HL-60 (cell line): ENCODE measurements around the gene TPST2.

ENCODE experiments used
- DNase-seq, 2 experiments: peaks; one replicate each; pipeline ENCODE4 v3.0.0-alpha.2; 2010 to 2020; ENCODE audit warnings: low read depth in 1 of 2, low spot score in 1 of 2
- H3K27ac ChIP-seq: fragments of 250-450 bp; sonication (Bioruptor Pico); replicated peaks from 2 replicates; pipeline ENCODE4 v1.5.1; 2020; ENCODE audit warnings: mild to moderate bottlenecking, moderate library complexity
- H3K27me3 ChIP-seq: fragments of 250-450 bp; sonication (Bioruptor Pico); 2 replicates; pipeline ENCODE4 v1.5.1; 2021; ENCODE audit warnings: mild to moderate bottlenecking, moderate library complexity; ENCODE audit not compliant: insufficient read depth, poor library complexity, severe bottlenecking
- H3K4me3 ChIP-seq: replicated peaks from 2 replicates; pipeline ENCODE4 v1.5.1; 2011; ENCODE audit warnings: mild to moderate bottlenecking, control low read depth, low read length; ENCODE audit not compliant: insufficient read depth
- GABPA ChIP-seq: IDR thresholded peaks from 2 replicates; pipeline ENCODE4 v1.6.1; 2012; ENCODE audit warnings: low read depth
- POLR2AphosphoS5 ChIP-seq: IDR thresholded peaks from 2 replicates; pipeline ENCODE4 v1.6.1; 2012; ENCODE audit warnings: low read depth
- SPI1 ChIP-seq: IDR thresholded peaks from 2 replicates; pipeline ENCODE4 v1.6.1; 2012; ENCODE audit warnings: low read depth, mild to moderate bottlenecking, borderline replicate concordance
- TF ChIP-seq, protein P1 (sequence below): IDR thresholded peaks from one replicate; pipeline ENCODE4 v1.5.1; 2011; ENCODE audit warnings: low read length, control low read depth, inconsistent platforms; ENCODE audit not compliant: insufficient read depth
- TF ChIP-seq, protein P2 (sequence below): IDR thresholded peaks from 2 replicates; pipeline ENCODE4 v1.6.1; 2012; ENCODE audit warnings: low read depth; ENCODE audit not compliant: insufficient replicate concordance

The TPST2 gene

DNA sequence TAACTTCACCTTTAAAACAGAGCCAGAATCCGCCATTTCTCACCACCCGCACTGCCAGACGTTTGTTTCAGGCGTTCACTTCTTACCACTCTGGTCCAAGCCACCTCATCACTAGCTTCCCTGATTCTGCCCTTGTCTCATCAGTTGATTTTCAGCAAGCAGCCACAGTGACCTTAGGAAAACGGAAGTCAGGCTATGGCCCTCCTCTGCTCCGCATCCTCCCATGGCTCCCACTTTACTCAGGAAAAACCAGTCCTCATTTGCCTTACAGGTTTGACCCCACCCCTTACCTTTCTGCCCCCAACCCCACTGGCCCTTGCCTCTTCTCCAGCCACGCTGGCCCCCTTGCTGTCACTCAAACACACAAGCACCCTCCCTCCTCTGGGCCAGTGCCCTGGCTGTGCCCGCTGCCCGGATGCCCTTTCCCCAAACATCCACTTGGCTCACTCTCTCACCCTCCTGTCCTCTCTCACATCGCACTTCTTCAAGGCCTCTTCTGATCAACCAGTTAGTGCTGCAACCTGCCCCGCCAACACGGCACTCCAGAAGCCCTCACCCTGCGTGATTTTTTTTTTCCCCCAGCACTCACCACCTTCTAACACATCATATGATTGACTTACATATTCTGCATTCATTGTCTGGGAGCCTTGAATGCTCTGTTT, 18.9 kb downstream of the TPST2 start:
- no peaks in the 10 kb centered on the region for H3K27me3 ChIP-seq
- no peak overlapping the region for H3K4me3 ChIP-seq
- no peak overlapping the region for H3K27ac ChIP-seq
- no peak for TF ChIP-seq SPI1
- TF ChIP-seq GABPA: no peak
- no peak for TF ChIP-seq POLR2AphosphoS5
- TF ChIP-seq, protein P1, sequence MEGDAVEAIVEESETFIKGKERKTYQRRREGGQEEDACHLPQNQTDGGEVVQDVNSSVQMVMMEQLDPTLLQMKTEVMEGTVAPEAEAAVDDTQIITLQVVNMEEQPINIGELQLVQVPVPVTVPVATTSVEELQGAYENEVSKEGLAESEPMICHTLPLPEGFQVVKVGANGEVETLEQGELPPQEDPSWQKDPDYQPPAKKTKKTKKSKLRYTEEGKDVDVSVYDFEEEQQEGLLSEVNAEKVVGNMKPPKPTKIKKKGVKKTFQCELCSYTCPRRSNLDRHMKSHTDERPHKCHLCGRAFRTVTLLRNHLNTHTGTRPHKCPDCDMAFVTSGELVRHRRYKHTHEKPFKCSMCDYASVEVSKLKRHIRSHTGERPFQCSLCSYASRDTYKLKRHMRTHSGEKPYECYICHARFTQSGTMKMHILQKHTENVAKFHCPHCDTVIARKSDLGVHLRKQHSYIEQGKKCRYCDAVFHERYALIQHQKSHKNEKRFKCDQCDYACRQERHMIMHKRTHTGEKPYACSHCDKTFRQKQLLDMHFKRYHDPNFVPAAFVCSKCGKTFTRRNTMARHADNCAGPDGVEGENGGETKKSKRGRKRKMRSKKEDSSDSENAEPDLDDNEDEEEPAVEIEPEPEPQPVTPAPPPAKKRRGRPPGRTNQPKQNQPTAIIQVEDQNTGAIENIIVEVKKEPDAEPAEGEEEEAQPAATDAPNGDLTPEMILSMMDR: no peak
- TF ChIP-seq, protein P2, sequence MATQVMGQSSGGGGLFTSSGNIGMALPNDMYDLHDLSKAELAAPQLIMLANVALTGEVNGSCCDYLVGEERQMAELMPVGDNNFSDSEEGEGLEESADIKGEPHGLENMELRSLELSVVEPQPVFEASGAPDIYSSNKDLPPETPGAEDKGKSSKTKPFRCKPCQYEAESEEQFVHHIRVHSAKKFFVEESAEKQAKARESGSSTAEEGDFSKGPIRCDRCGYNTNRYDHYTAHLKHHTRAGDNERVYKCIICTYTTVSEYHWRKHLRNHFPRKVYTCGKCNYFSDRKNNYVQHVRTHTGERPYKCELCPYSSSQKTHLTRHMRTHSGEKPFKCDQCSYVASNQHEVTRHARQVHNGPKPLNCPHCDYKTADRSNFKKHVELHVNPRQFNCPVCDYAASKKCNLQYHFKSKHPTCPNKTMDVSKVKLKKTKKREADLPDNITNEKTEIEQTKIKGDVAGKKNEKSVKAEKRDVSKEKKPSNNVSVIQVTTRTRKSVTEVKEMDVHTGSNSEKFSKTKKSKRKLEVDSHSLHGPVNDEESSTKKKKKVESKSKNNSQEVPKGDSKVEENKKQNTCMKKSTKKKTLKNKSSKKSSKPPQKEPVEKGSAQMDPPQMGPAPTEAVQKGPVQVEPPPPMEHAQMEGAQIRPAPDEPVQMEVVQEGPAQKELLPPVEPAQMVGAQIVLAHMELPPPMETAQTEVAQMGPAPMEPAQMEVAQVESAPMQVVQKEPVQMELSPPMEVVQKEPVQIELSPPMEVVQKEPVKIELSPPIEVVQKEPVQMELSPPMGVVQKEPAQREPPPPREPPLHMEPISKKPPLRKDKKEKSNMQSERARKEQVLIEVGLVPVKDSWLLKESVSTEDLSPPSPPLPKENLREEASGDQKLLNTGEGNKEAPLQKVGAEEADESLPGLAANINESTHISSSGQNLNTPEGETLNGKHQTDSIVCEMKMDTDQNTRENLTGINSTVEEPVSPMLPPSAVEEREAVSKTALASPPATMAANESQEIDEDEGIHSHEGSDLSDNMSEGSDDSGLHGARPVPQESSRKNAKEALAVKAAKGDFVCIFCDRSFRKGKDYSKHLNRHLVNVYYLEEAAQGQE: no peak
- no peak for DNase-seq

DNA sequence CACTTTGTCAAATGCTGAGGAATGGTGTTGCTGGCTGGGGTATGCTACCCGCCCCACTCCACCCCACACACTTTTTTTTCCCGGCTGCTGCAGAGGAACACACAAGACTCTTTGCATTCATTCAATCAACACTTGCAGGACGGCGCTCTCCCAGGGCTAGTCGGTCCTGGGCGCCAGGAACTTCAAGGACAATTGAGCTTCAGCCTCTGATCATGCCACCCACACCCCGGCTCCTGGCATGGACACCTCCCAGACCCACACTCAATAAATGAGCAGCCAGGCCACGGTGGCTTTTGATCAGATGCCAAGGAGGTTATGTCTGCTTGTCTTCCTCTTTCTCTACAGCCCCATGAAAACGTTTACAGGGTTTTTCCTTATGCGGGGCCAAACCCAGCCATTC, 19.8 kb downstream of the TPST2 start:
- Histone ChIP-seq H3K27ac (no peak overlapping the region), H3K4me3 (no peak overlapping the region), H3K27me3 (no peaks in the 10 kb centered on the region)
- DNase-seq: peak in 1 of 2 experiments; percentile 51
- TF ChIP-seq, protein P2: no peak
- TF ChIP-seq SPI1 (peak; percentile 80), POLR2AphosphoS5 (no peak)

DNA sequence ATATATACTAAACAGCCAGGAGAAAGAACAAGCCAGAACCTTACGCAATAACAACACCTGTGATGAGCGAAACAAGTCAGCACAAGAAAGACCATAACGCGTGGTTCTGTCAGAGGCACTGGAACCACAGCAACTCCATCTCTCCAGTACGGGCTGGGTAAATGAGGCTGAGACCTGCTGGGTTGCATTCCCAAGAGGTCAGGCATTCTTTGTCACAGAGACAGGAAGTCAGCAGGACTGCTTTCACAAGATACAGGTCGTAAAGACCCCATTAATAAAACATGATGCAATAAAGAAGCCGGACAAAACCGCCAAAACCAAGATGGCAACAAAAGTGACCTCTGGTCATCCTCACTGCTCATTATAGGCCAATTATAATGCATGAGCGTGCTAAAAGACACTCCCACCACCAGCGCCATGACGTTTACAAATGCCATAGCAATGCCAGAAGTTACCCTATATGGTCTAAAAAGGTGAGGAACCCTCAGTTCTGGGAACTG, 21.7 kb downstream of the TPST2 start:
- Histone ChIP-seq H3K27me3 (no peaks in the 10 kb centered on the region), H3K4me3 (no peak overlapping the region), H3K27ac (no peak overlapping the region)
- DNase-seq: no peak
- TF ChIP-seq GABPA: no peak
- no peak for TF ChIP-seq POLR2AphosphoS5
- TF ChIP-seq, protein P2: no peak
- TF ChIP-seq, protein P1: no peak
- TF ChIP-seq SPI1: no peak
